SU-DHL-6 (cell line): ENCODE measurements around the gene ARHGAP26.

Experiments
- H2AFZ ChIP-seq: fragments of 200-600 bp; sonication (generic); 2 replicates; pipeline ENCODE4 v1.6.1; 2014; ENCODE audit warnings: low read depth, mild to moderate bottlenecking, moderate library complexity, mixed read lengths, antibody characterized with exemption, low read length; ENCODE audit not compliant: severe bottlenecking
- H3F3A ChIP-seq: fragments of 200-600 bp; shearing (Covaris generic); 2 replicates; pipeline ENCODE4 v1.6.0; 2016; ENCODE audit warnings: antibody characterized with exemption, mild to moderate bottlenecking; ENCODE audit not compliant: insufficient read depth
- H3K27ac ChIP-seq: fragments of 200-600 bp; sonication (generic); 2 replicates; pipeline ENCODE4 v1.5.1; 2016; ENCODE audit warnings: low read depth, mild to moderate bottlenecking, low read length, moderate library complexity, mixed read lengths
- H3K27me3 ChIP-seq: fragments of 200-600 bp; sonication (generic), shearing (Covaris generic); 2 replicates; pipeline ENCODE4 v1.6.0; 2014; ENCODE audit warnings: mild to moderate bottlenecking, low read length
- H3K36me3 ChIP-seq: fragments of 200-600 bp; sonication (generic); 2 replicates; pipeline ENCODE4 v1.6.1; 2014; ENCODE audit warnings: mild to moderate bottlenecking, low read length, mixed read lengths
- H3K4me2 ChIP-seq: fragments of 300-600, 200-600 bp; shearing (Covaris generic), sonication (generic); 2 replicates; pipeline ENCODE4 v1.6.0; 2014; ENCODE audit warnings: low read length, low read depth, mild to moderate bottlenecking; ENCODE audit not compliant: poor library complexity, severe bottlenecking
- H3K4me3 ChIP-seq: fragments of 200-600 bp; sonication (generic); 2 replicates; pipeline ENCODE4 v1.5.1; 2014; ENCODE audit warnings: antibody characterized with exemption, low read length, mild to moderate bottlenecking, mixed read lengths; ENCODE audit not compliant: insufficient read depth, poor library complexity, severe bottlenecking
- H3K79me2 ChIP-seq: fragments of 200-600 bp; sonication (generic); 2 replicates; pipeline ENCODE4 v1.6.1; 2014; ENCODE audit warnings: mild to moderate bottlenecking, low read length, moderate library complexity; ENCODE audit not compliant: insufficient read depth
- H3K9ac ChIP-seq: fragments of 200-600 bp; sonication (generic); 2 replicates; pipeline ENCODE4 v1.7.0; 2014; ENCODE audit warnings: mild to moderate bottlenecking, low read length
- H3K9me2 ChIP-seq: fragments of 200-600 bp; sonication (generic); replicated peaks from 2 replicates; pipeline ENCODE4 v1.6.1; 2014; ENCODE audit warnings: low read length; ENCODE audit not compliant: insufficient read depth
- H3K9me3 ChIP-seq: fragments of 200-600 bp; sonication (generic); 2 replicates; pipeline ENCODE4 v1.6.1; 2014; ENCODE audit warnings: low read length, mixed read lengths; ENCODE audit not compliant: insufficient read depth
- H4K20me1 ChIP-seq: fragments of 200-600 bp; sonication (generic); 2 replicates; pipeline ENCODE4 v1.6.1; 2014; ENCODE audit warnings: low read depth, mild to moderate bottlenecking, antibody characterized with exemption, low read length, moderate library complexity, mixed read lengths
- EZH2phosphoT487 ChIP-seq: fragments of 200-600 bp; sonication (generic), shearing (Covaris generic); conservative IDR thresholded peaks from 2 replicates; pipeline ENCODE4 v1.6.1; 2018; ENCODE audit warnings: mild to moderate bottlenecking, antibody characterized with exemption, low read length, moderate library complexity, mixed read lengths
- TF ChIP-seq, protein P1 (sequence below): fragments of 200-600 bp; sonication (generic); IDR thresholded peaks from one replicate; pipeline ENCODE4 v1.5.1; 2017; ENCODE audit warnings: antibody characterized with exemption, mild to moderate bottlenecking, low read length, moderate library complexity; ENCODE audit not compliant: insufficient read depth, poor library complexity, severe bottlenecking

ARHGAP26 gene

DNA sequence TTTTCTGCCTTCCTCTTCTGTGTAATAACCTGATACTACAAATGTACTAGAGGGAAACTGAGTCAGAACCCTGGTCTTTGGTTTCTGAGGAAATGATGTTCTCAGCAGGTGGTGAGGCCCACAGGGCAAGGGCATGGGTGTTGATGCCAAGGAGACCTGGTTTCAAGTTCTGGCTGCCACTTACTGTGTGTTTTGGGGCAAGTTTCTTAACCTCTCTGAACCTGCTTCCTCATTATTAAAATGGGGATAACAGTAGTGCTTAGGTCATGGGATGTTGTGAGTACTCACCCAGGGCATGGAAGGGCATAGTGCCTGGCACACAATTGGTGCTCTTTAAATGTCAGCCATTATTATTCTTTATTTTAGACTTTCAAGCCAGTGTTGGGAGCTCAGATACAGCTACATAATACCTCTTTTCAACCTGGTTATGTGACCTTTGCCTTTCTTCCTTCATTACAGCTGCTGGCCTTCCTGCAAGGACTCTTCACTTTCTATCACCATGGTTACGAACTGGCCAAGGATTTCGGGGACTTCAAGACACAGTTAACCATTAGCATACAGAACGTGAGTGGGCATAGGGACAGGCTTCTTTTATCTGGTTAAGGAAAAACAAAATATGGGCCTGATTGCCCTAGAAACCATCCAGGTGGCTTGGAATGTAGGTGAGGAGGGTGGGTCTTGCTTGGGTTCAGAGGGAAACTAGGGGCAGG lies 131.5 kb downstream of the ARHGAP26 start:
- no peaks in the 10 kb centered on the region for H4K20me1 ChIP-seq
- H3K27me3 ChIP-seq: no peaks in the 10 kb centered on the region
- H3K4me3 ChIP-seq: no peak overlapping the region
- H3K9me2 ChIP-seq: no peaks in the 10 kb centered on the region
- H3F3A ChIP-seq: no peaks in the 10 kb centered on the region
- TF ChIP-seq, protein P1, sequence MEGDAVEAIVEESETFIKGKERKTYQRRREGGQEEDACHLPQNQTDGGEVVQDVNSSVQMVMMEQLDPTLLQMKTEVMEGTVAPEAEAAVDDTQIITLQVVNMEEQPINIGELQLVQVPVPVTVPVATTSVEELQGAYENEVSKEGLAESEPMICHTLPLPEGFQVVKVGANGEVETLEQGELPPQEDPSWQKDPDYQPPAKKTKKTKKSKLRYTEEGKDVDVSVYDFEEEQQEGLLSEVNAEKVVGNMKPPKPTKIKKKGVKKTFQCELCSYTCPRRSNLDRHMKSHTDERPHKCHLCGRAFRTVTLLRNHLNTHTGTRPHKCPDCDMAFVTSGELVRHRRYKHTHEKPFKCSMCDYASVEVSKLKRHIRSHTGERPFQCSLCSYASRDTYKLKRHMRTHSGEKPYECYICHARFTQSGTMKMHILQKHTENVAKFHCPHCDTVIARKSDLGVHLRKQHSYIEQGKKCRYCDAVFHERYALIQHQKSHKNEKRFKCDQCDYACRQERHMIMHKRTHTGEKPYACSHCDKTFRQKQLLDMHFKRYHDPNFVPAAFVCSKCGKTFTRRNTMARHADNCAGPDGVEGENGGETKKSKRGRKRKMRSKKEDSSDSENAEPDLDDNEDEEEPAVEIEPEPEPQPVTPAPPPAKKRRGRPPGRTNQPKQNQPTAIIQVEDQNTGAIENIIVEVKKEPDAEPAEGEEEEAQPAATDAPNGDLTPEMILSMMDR: no peak
- no peak for TF ChIP-seq EZH2phosphoT487
- H2AFZ ChIP-seq: no peak overlapping the region
- no peaks in the 10 kb centered on the region for H3K79me2 ChIP-seq
- H3K36me3 ChIP-seq: no peaks in the 10 kb centered on the region
- H3K27ac ChIP-seq: no peak overlapping the region
- no peak overlapping the region for H3K4me2 ChIP-seq
- no peak overlapping the region for H3K9ac ChIP-seq
- H3K9me3 ChIP-seq: no peaks in the 10 kb centered on the region

GRCh38 chr5:142902186-142902965 lies 132.2 kb downstream of the ARHGAP26 start:
- H2AFZ ChIP-seq: no peak overlapping the region
- H3K4me3 ChIP-seq: no peak overlapping the region
- no peaks in the 10 kb centered on the region for H3K27me3 ChIP-seq
- H3K36me3 ChIP-seq: no peaks in the 10 kb centered on the region
- H3K4me2 ChIP-seq: no peak overlapping the region
- no peaks in the 10 kb centered on the region for H3K9me2 ChIP-seq
- no peaks in the 10 kb centered on the region for H4K20me1 ChIP-seq
- H3K9ac ChIP-seq: no peak overlapping the region
- H3K79me2 ChIP-seq: no peaks in the 10 kb centered on the region
- no peaks in the 10 kb centered on the region for H3K9me3 ChIP-seq
- TF ChIP-seq, protein P1: no peak
- TF ChIP-seq EZH2phosphoT487: no peak
- H3F3A ChIP-seq: no peaks in the 10 kb centered on the region
- H3K27ac ChIP-seq: no peak overlapping the region

GRCh38 chr5:142904416-142904815 lies 134.2 kb downstream of the ARHGAP26 start:
- no peaks in the 10 kb centered on the region for H3K27me3 ChIP-seq
- no peaks in the 10 kb centered on the region for H3K79me2 ChIP-seq
- no peak overlapping the region for H2AFZ ChIP-seq
- no peak for TF ChIP-seq EZH2phosphoT487
- TF ChIP-seq, protein P1: no peak
- H3K9me2 ChIP-seq: no peaks in the 10 kb centered on the region
- no peak overlapping the region for H3K27ac ChIP-seq
- H4K20me1 ChIP-seq: no peaks in the 10 kb centered on the region
- H3K9me3 ChIP-seq: no peaks in the 10 kb centered on the region
- H3F3A ChIP-seq: no peaks in the 10 kb centered on the region
- no peaks in the 10 kb centered on the region for H3K36me3 ChIP-seq
- H3K4me3 ChIP-seq: no peak overlapping the region
- no peak overlapping the region for H3K4me2 ChIP-seq
- no peak overlapping the region for H3K9ac ChIP-seq
